IMR-90 (cell line): ENCODE measurements around the gene SLC9B2. TPM values are rescaled to one million over a fixed set of nuclear protein-coding genes. Genes with fewer than 3 reads are reported as not detected.

ENCODE experiments used
- ATAC-seq: fragments of 200-7000 bp; cut with Tn5 transposase; 2 replicates; pipeline ENCODE4 v1.9.1; 2020; ENCODE audit warnings: low read depth, mild to moderate bottlenecking, moderate library complexity
- BruUV-seq: library from RNA; stranded (reverse); fragments of 400-500 nt; replicated peaks from 2 replicates; lab custom pipeline; 2021; lab: Mats Ljungman, UMichigan
- CTCF ChIA-PET: fragments of 300-600 bp; formaldehyde crosslinking; extraction: SDS; loops from one replicate; lab custom pipeline; 2021; ENCODE audit warnings: antibody characterized with exemption; lab: Yijun Ruan, JAX
- POLR2A ChIA-PET: fragments of 300-600 bp; sonication (Branson Sonifier 250); formaldehyde crosslinking; loops from one replicate; lab custom pipeline; 2022; ENCODE audit warnings: antibody characterized with exemption; ENCODE audit not compliant: unreplicated experiment; lab: Charles Lee
- DNase-seq: peaks from one replicate; pipeline ENCODE4 v3.0.0; 2013
- H2AFZ ChIP-seq: replicated peaks from 2 replicates; pipeline ENCODE3; 2013; ENCODE audit warnings: low read length, mild to moderate bottlenecking; ENCODE audit not compliant: poor library complexity
- H2AK5ac ChIP-seq: 2 replicates; pipeline ENCODE4 v1.6.1; 2013; ENCODE audit warnings: low read depth, low read length, inconsistent platforms
- H2AK9ac ChIP-seq: replicated peaks from 2 replicates; pipeline ENCODE3; 2013; ENCODE audit warnings: mild to moderate bottlenecking, low read depth, low read length, moderate library complexity; ENCODE audit not compliant: poor library complexity
- H2BK120ac ChIP-seq: 2 replicates; pipeline ENCODE4 v1.6.1; 2013; ENCODE audit warnings: low read depth, low read length, inconsistent platforms
- H2BK15ac ChIP-seq: 3 replicates; pipeline ENCODE4 v1.6.1; 2013; ENCODE audit warnings: low read depth, low read length, inconsistent platforms
- H2BK20ac ChIP-seq: 2 replicates; pipeline ENCODE4 v1.6.1; 2013; ENCODE audit warnings: low read depth, mild to moderate bottlenecking, inconsistent platforms, low read length, moderate library complexity
- H2BK5ac ChIP-seq: 2 replicates; pipeline ENCODE4 v1.6.1; 2013; ENCODE audit warnings: mild to moderate bottlenecking, low read depth, low read length, inconsistent platforms; ENCODE audit not compliant: poor library complexity, severe bottlenecking
- H3K14ac ChIP-seq: replicated peaks from 2 replicates; pipeline ENCODE4 v1.6.1; 2013; ENCODE audit warnings: low read depth, low read length, inconsistent platforms
- H3K18ac ChIP-seq: 2 replicates; pipeline ENCODE4 v1.6.1; 2013; ENCODE audit warnings: low read depth, low read length, control low read depth
- H3K23ac ChIP-seq: 2 replicates; pipeline ENCODE4 v1.6.1; 2013; ENCODE audit warnings: low read depth, low read length, inconsistent platforms
- H3K27ac ChIP-seq: 2 replicates; pipeline ENCODE4 v1.5.1; 2013; ENCODE audit warnings: mild to moderate bottlenecking, control low read depth, low read length; ENCODE audit not compliant: insufficient read depth
- H3K27me3 ChIP-seq: 2 replicates; pipeline ENCODE4 v1.6.1; 2013; ENCODE audit warnings: low read length; ENCODE audit not compliant: control insufficient read depth, insufficient read depth
- H3K36me3 ChIP-seq: 2 replicates; pipeline ENCODE4 v1.6.1; 2013; ENCODE audit warnings: low read length, mixed read lengths; ENCODE audit not compliant: control insufficient read depth, insufficient read depth
- H3K4ac ChIP-seq: 2 replicates; pipeline ENCODE4 v1.6.1; 2013; ENCODE audit warnings: low read depth, low read length, inconsistent platforms
- H3K4me1 ChIP-seq: 2 replicates; pipeline ENCODE4 v1.6.1; 2013; ENCODE audit warnings: low read length, mixed read lengths; ENCODE audit not compliant: control insufficient read depth, insufficient read depth
- H3K4me2 ChIP-seq: 2 replicates; pipeline ENCODE4 v1.6.1; 2013; ENCODE audit warnings: low read depth, mild to moderate bottlenecking, control low read depth, low read length, moderate library complexity
- H3K4me3 ChIP-seq: 2 replicates; pipeline ENCODE4 v1.5.1; 2013; ENCODE audit warnings: low read depth, mild to moderate bottlenecking, control low read depth, low read length, moderate library complexity; ENCODE audit not compliant: insufficient read depth
- H3K56ac ChIP-seq: 2 replicates; pipeline ENCODE4 v1.6.1; 2013; ENCODE audit warnings: low read length, inconsistent platforms; ENCODE audit not compliant: insufficient read depth; ENCODE audit errors: extremely low read depth
- H3K79me1 ChIP-seq, 2 experiments: 2 replicates each; pipeline ENCODE4 v1.6.1; 2013; ENCODE audit warnings: low read length in 2 of 2, inconsistent platforms in 1 of 2, low read depth in 1 of 2
- H3K9ac ChIP-seq: 2 replicates; pipeline ENCODE4 v1.6.1; 2013; ENCODE audit warnings: low read depth, low read length, control low read depth
- H3K9me1 ChIP-seq: 2 replicates; pipeline ENCODE4 v1.6.1; 2013; ENCODE audit warnings: low read length, inconsistent platforms; ENCODE audit not compliant: insufficient read depth
- H3K9me3 ChIP-seq: 2 replicates; pipeline ENCODE4 v1.6.1; 2013; ENCODE audit warnings: low read length; ENCODE audit not compliant: control insufficient read depth, insufficient read depth
- H4K20me1 ChIP-seq: 2 replicates; pipeline ENCODE4 v1.6.1; 2013; ENCODE audit warnings: low read length, inconsistent platforms; ENCODE audit not compliant: insufficient read depth
- H4K5ac ChIP-seq: 2 replicates; pipeline ENCODE4 v1.6.1; 2013; ENCODE audit warnings: mild to moderate bottlenecking, low read depth, low read length, control low read depth
- H4K8ac ChIP-seq, 2 experiments: 2 replicates each; pipeline ENCODE4 v1.6.1; 2013; ENCODE audit warnings: low read depth in 2 of 2, low read length in 2 of 2, control low read depth in 1 of 2, inconsistent platforms in 1 of 2
- H4K91ac ChIP-seq: 2 replicates; pipeline ENCODE4 v1.6.1; 2013; ENCODE audit warnings: low read depth, low read length, inconsistent platforms; ENCODE audit not compliant: insufficient read depth
- CEBPB ChIP-seq: IDR thresholded peaks from 2 replicates; pipeline ENCODE4 v1.6.1; 2012; ENCODE audit warnings: low read depth, low read length, improper control_type of control experiment
- CHD1 ChIP-seq: IDR thresholded peaks from 2 replicates; pipeline ENCODE4 v1.6.1; 2012; ENCODE audit warnings: low read depth, low read length, improper control_type of control experiment
- CTCF ChIP-seq: conservative IDR thresholded peaks from 2 replicates; pipeline ENCODE4 v1.5.1; 2012; ENCODE audit warnings: mild to moderate bottlenecking, low read depth, low read length, improper control_type of control experiment
- MAZ ChIP-seq: IDR thresholded peaks from 2 replicates; pipeline ENCODE4 v1.6.1; 2012; ENCODE audit warnings: low read depth, mild to moderate bottlenecking, low read length, improper control_type of control experiment, moderate library complexity, borderline replicate concordance
- MXI1 ChIP-seq: IDR thresholded peaks from 2 replicates; pipeline ENCODE4 v1.6.1; 2012; ENCODE audit warnings: low read depth, mild to moderate bottlenecking, low read length, moderate library complexity, borderline replicate concordance
- RAD21 ChIP-seq: IDR thresholded peaks from 2 replicates; pipeline ENCODE4 v1.6.1; 2012; ENCODE audit warnings: low read length, improper control_type of control experiment
- WGBS, 2 experiments: methylation state at CpG; one replicate each; pipeline versions ENCODE4 v1.1.5 to v1.1.7; 2013; ENCODE audit warnings: missing lambda C conversion rate in 2 of 2; ENCODE audit not compliant: insufficient read length in 1 of 2; ENCODE audit errors: extremely low coverage in 2 of 2; 5-methylcytosine and 5-hydroxymethylcytosine counted together
- dilution Hi-C: fragments of 300-500 bp; cut with HindIII; formaldehyde crosslinking; loops from one replicate; pipeline ENCODE4 v1.14.3; 2018; ENCODE audit warnings: low sequenced_read_pairs; ENCODE audit not compliant: unreplicated experiment
- in situ Hi-C: fragments of 300-500 bp; cut with MboI; formaldehyde crosslinking; loops from 3 replicates; pipeline ENCODE4 v1.14.3; 2019; ENCODE audit warnings: low sequenced_read_pairs, inconsistent platforms, mixed read lengths
- intact Hi-C: fragments of 100-400 bp; cut with micrococcal nuclease; formaldehyde crosslinking; loops from 2 replicates; pipeline ENCODE4 v1.10.0; 2022
- polyA plus RNA-seq, 3 experiments: library from polyadenylated mRNA; depleted of rRNA; stranded (reverse); fragments of >200 nt; gene quantifications; 2 replicates each; pipeline ENCODE4 v1.2.3, GENCODE V29; 2012; ENCODE audit warnings: low replicate concordance in 1 of 3
- total RNA-seq: library from RNA; depleted of rRNA; stranded (reverse); fragments of >200 nt; gene quantifications from 2 replicates; pipeline ENCODE4 v1.2.3, GENCODE V29; 2012

Gene SLC9B2
- total and polyA plus RNA-seq, 2 of the 4 experiments (the other 2 are of a cell fraction): 5.7 to 9.0 TPM

- intact Hi-C loops (no loop called here), dilution Hi-C loops (no loop called here), in situ Hi-C loops (no loop called here)
- Histone ChIP-seq H2BK5ac (no peak overlapping the region), H3K9me3 (no peaks in the 10 kb centered on the region), H3K23ac (no peak overlapping the region), H3K4me3 (no peak overlapping the region), H3K18ac (no peak overlapping the region), H4K20me1 (no peaks in the 10 kb centered on the region), H3K27ac (no peak overlapping the region), H2BK15ac (no peak overlapping the region), H3K9ac (no peak overlapping the region), H4K8ac (no peak overlapping the region), H4K5ac (no peak overlapping the region), H3K14ac (no peak overlapping the region), H3K4me1 (no peaks in the 10 kb centered on the region), H3K56ac (no peak overlapping the region), H2AFZ (no peak overlapping the region), H2AK9ac (no peak overlapping the region), H3K4me2 (no peak overlapping the region), H3K4ac (no peak overlapping the region), H2BK120ac (no peak overlapping the region), H3K9me1 (peaks cover 3% of the 10 kb centered on the region; the same call in 1 of the 2 replicates), H2AK5ac (no peak overlapping the region), H3K36me3 (0 out of 2 replicates have a peak, but pooled peaks cover 2% of the 10 kb centered on the region), H3K79me1 (no peaks in the 10 kb centered on the region), H3K27me3 (no peaks in the 10 kb centered on the region), H2BK20ac (no peak overlapping the region), H4K91ac (no peak overlapping the region)
- DNase-seq (no peak), ATAC-seq (no peak)
- no CpG with 5 or more reads among the region's 4 CpGs for WGBS, 2 experiments
- CTCF ChIA-PET: no interaction called here
- TF ChIP-seq CTCF (no peak), RAD21 (no peak), MAZ (no peak), CHD1 (no peak), MXI1 (no peak), CEBPB (no peak)
- no TSS peak for BruUV-seq
- POLR2A ChIA-PET: no interaction called here
Observed at GRCh38 chr4:103111598-103111997, 35.0 kb upstream of the SLC9B2 start.
